Fibroblast of the aortic adventitia (primary cell): ENCODE results near the gene SH3RF3. TPM values are rescaled to one million over a fixed set of nuclear protein-coding genes. Genes with fewer than 3 reads are reported as not detected.
A peak's percentile ranks its signal among the peaks of the same experiment; 100 is the strongest.

ENCODE experiments used
- DNase-seq: peaks from one replicate; pipeline ENCODE4 v3.0.0-alpha.2; 2010; ENCODE audit warnings: low read depth
- H3K4me3 ChIP-seq: 2 replicates; pipeline ENCODE4 v1.5.1; 2011; ENCODE audit warnings: low read depth, mild to moderate bottlenecking, control low read depth, low read length, moderate library complexity
- CTCF ChIP-seq: IDR thresholded peaks from 2 replicates; pipeline ENCODE4 v1.5.1; 2011; ENCODE audit warnings: mild to moderate bottlenecking, low read length, control low read depth, inconsistent platforms; ENCODE audit not compliant: insufficient read depth
- total RNA-seq: library from RNA; depleted of rRNA; stranded (reverse); fragments of >200 nt; gene quantifications from 2 replicates; pipeline ENCODE4 v1.2.3, GENCODE V29; 2012; ENCODE audit warnings: low replicate concordance

Gene SH3RF3
- total RNA-seq, 1 donor: 8.4 TPM

- H3K4me3 ChIP-seq: no peak overlapping the region
- no peak for DNase-seq
- no peak for TF ChIP-seq CTCF
Observed at GRCh38 chr2:109172556-109173105, 43.6 kb downstream of the SH3RF3 start.

- peak; percentile 96 for DNase-seq
- no peak for TF ChIP-seq CTCF
- H3K4me3 ChIP-seq: peak overlapping the region; percentile 32
Observed at GRCh38 chr2:109173311-109174171, 44.5 kb downstream of the SH3RF3 start.

GRCh38 chr2:109174214-109174613 is 45.2 kb downstream of the SH3RF3 start:
- DNase-seq: peak; percentile 10
- no peak for TF ChIP-seq CTCF
- H3K4me3 ChIP-seq: no peak overlapping the region

- TF ChIP-seq CTCF: no peak
- no peak overlapping the region for H3K4me3 ChIP-seq
- DNase-seq: peak; percentile 6
Observed at GRCh38 chr2:109174626-109175349, 45.8 kb downstream of the SH3RF3 start.

GRCh38 chr2:109175350-109175678 is 46.3 kb downstream of the SH3RF3 start:
- TF ChIP-seq CTCF: no peak
- no peak for DNase-seq
- H3K4me3 ChIP-seq: no peak overlapping the region

- no peak for DNase-seq
- TF ChIP-seq CTCF: no peak
Observed at GRCh38 chr2:109176928-109177327, 47.9 kb downstream of the SH3RF3 start.

More at GRCh38 chr2:109176928-109177327, 47.9 kb downstream of the SH3RF3 start:
- no peak overlapping the region for H3K4me3 ChIP-seq
